Pulmonary artery endothelial cell (primary cell): ENCODE measurements around the gene SLC8A2. TPM values are rescaled to one million over a fixed set of nuclear protein-coding genes. Genes with fewer than 3 reads are reported as not detected.

ENCODE experiments used
- DNase-seq: peaks from one replicate; pipeline ENCODE4 v3.0.0-alpha.2; 2011; ENCODE audit warnings: low read depth, low spot score
- total RNA-seq: library from RNA; depleted of rRNA; stranded (reverse); fragments of >200 nt; gene quantifications from 2 replicates; pipeline ENCODE4 v1.2.3, GENCODE V29; 2014

The SLC8A2 gene
- total RNA-seq, 1 donor from 2014 or later: not detected

DNA sequence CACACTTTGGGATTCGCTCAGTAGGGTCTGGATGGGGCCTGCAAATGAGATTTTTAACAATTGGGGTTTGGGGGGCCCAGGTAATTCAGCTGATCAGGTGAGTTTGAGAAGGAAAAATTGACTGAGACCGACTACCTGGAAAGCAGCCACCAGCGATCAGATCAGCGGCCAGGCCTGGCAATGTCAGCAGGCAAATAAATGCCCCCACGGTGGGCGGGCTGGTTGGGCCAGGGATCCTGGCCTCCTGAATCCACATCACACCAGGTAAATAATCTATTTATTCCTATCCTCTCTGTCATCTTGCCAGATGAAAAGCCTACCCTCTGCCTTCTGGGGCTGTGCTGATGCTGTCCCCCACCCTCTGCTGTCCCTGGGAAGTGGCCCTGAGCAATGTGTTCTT lies 33.8 kb upstream of the SLC8A2 start:
- DNase-seq: no peak

DNA sequence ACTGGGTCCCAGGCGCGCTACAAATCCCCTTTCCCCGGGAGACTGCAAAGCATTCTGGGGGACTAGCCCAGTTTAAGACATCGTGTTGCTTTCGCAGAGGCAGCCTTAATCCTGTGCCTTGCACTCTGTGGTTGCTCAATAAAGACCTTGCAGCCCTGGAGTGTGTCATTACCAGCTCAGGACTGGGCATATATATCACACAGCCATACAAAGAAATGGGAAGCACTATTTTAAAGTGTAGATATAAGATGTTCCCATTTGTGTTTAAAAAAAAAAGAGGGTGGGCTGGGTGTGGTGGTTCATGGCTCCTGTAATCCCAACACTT lies 32.1 kb upstream of the SLC8A2 start:
- no peak for DNase-seq

DNA sequence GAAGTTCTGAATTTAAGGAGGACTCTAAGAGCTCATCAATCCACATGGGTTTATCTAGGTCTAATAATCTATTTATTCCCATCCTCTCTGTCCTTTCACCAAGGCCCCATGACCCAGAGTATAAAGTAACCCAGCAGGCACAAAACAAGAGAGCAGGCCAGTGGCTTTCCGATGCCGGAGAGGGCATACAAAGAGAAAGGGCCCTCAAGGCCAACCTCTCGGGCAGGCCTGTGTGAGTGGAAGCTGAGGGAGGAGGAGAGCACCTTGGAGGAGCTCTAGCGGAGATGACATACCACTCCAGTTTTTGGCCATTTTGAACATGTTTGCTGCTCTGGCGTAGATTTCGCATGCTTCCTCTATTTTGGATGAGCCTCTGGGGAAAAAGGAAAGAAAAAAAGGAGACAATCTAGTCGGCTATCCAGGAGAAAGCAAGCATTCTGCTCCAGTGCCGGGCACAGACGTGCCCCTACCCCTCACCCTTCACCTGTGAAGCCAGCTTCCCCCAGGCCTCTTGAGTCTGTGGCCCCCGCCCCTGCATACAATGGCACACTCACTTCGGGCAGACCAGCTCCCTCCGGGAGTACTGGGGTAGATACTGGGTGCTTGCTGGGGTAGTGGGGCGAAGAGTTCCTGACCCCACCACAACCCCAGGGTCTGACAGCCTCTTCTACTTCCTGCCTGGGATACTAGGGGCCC lies 31.6 kb upstream of the SLC8A2 start:
- no peak for DNase-seq

DNA sequence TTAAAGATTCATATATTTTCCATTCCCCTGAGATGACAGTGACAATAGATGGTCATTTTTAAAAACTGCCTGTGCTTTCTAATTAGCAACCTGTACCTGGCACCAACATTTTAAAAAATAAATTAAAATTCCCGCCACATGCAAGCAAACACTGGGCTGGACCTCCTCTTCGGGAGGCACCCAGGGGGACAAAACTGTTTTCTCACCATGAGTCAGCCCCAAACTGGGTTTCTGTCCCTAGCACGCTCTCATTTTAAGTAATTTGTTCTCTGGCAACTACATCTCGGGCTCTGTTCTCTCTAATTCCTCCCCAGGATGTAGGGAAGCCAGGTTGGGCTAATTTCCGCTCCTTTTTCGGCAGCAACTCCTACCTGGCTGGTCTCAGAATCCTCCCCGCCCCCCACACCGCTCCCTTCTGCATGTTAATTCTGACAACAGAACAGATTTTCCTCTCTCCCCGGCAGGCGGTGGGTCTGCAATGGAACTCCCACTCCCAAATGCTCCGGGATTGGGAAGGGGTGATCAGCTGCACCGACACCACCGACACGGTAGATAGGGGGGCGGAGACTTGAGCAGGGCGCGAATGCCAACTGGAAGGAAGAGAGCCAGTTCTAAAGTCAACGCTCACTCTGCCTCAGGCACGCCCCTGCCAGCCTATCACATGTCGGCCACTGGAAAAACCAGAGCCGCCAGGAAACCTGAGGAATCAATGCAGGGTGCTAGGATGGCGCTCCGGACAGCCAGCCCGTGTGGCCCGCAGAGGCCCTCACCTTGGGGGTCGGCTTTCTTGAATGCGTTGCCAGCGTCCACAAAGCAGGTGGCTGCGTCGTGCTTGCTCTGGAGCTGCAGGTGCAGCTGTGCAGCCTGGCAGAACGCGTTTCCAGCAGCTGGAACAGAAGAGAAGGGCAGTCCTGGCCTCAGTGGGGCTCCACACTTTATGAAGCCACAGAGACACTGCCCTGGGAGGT lies 28.5 kb upstream of the SLC8A2 start:
- no peak for DNase-seq

DNA sequence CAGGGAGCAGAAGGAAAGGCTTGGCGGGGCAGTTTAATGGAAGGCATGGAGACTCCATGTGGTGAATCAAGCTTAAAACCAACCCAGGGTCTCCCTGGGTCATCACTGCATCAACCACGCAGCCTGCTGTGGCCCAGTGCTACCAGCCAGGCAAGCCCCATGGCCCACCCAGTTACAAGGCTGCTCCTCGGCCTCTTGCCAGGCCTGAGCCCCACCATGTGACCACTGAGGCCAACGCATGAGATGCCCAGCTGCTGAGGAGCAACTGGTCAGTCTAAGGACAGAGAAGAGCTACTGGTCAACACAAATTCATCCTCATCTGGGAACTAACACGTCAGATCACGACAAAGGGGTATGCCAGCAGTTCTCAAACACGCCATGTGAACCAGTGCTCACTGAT lies 27.7 kb upstream of the SLC8A2 start:
- DNase-seq: no peak

DNA sequence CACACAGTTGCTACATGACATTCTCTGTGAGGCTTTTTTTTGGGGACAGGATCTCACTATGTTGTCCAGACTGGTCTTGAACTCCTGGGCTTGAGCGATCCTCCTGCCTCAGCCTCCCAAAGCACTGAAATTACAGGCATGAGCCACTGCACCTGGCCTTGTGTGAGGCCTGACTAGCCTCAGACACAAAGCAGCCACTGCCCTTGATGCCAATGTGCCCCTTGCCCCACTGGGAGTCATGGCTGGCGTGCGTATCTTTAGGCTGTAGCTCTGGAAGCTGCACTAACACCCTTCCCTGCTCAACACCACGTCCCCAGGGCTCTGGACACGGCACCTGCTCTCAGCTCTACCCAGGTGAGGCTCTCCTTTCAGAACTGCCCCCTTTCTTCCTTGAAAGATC lies 26.9 kb upstream of the SLC8A2 start:
- DNase-seq: no peak

DNA sequence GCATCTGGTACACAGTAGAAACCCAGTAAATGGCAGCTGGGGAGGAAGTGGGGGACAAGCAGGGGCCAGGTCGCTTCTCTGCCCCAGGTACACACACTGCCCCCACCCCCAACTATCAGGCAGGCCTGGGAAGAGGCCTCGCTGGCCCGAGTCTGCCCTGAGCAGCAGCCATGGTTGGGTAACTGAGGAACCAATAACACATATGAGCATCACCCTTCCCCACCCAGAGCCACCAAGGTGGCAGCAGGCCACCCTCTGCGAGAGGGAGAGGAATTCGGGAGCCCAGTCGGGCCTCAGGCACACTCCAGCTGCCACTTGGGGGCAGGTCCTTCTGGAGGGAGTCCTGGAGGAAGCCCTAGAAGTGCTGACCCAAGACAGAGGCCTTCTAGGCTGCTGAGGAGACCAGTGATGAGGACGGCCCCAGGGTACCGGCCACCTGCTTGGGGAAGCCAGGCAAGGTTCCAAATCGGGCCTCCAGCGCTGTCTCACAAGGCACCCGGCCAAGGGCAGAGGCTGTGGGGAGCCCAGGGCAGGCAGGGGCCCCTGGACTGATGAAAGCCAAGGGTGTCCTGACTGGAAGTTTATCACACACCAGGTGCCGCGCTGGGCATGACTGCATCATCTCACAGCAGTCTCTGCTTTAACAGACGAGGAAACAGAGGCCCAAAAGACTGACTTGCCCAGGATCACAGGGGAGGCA lies 26.3 kb upstream of the SLC8A2 start:
- DNase-seq: no peak

DNA sequence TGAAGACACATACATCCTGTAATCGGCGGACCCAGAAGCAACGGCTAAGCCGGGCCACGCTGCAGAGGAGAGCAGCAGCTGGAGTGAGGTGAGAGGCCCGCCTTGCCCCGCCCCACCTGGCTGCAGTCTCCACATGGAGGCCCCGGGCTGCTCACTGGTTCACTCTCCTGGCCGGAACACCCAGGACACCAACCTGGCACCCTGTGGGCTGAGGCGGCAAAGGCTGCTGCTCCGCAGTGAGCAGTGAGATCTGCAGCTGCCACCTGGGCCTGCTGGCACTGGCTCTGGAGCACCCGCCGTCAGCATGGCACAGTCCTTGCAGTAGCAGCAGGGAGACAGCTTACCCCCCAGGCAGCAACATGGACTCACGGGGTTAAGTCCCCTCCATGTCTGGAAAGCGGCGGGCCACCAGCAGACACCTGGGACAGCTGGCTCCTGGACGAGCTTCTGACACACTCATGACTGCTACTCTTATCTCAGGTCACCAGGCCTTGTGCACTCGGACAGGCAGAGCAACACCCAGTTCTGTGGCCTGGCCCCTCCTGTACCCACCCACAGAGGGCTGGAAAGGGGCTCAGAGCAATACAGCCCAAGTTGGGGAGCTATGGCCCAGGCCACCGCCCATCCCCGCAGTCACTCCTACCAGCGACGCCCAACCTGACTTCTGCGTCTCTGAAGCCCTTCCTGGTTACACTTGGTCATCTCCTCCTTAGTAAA lies 25.5 kb upstream of the SLC8A2 start:
- no peak for DNase-seq

DNA sequence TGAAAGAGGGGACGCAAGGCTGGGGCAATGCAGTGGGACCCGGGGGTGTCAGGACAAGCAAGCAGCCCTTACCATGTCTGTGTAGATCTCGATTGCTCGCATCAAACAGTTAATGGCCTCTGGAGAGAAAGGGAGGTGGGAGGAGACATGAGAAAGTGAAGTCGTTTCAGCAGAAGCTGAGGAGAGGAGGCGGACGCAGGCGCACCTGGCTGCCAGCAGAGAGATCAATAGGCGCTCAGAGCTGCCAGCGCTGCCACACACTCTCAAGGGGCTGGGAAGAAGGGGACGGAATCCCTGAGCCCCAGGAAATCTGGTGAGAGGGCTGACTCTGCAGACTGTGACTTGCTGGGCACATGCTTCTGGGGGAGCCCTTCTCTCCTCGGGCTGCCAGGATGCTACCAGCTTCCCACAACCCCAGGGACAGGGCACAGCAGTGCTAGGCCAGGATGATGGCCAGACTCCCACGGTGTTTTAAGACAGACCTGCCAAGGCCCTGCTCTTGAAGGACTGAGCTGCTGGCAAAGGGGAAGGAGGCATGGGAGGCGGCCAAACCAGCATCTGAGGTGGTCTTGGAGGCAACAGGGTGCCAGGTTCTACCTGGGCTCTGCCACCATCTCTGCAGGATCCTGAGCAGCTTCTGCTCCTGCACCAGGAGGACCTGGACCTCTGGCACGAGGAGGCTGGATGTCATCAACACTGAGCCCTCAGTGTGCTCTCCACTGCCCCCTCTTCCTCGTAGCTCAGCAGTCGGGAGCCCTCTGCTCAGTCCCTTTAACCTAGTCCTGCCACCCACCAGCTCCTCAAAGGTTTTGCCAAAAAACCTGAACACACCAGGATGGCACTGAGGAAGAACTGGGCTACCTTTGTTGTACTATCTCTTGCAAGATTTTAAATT lies 24.0 kb upstream of the SLC8A2 start:
- DNase-seq: no peak

DNA sequence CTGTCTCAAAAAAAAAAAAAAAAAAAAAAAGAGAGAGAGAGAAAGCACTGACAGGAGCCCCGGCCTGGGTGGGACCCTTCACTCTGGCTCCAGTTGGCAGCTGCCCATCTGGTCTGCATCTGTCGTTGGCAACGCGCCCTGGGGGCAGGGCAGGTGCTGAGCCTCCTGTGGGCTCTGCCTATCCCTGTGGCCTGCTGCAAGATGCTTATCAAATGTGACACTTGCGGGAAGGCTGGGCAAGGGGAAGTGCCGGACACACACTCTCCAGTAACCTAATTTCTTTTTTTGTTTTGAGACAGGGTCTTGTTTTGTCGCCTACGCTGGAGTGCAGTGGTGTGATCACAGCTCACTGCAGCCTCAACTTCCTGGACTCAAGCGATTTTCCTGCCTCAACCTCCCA lies 23.0 kb upstream of the SLC8A2 start:
- DNase-seq: no peak

DNA sequence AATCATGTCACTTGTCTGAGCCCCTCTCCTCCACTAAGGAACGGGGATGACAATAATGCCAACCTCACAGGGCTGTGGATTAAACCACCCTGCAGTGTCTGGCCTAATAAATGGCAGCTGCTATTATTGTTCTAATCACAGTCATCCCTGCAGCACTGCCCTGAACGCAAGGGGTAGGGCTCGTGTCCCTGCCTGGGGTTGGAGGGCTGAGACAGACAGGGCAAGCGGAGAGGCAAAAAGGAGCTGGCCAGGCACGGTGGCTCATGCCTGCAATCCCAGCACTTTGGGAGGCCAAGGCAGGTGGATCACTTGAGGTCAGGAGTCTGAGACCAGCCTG lies 22.5 kb upstream of the SLC8A2 start:
- DNase-seq: no peak

DNA sequence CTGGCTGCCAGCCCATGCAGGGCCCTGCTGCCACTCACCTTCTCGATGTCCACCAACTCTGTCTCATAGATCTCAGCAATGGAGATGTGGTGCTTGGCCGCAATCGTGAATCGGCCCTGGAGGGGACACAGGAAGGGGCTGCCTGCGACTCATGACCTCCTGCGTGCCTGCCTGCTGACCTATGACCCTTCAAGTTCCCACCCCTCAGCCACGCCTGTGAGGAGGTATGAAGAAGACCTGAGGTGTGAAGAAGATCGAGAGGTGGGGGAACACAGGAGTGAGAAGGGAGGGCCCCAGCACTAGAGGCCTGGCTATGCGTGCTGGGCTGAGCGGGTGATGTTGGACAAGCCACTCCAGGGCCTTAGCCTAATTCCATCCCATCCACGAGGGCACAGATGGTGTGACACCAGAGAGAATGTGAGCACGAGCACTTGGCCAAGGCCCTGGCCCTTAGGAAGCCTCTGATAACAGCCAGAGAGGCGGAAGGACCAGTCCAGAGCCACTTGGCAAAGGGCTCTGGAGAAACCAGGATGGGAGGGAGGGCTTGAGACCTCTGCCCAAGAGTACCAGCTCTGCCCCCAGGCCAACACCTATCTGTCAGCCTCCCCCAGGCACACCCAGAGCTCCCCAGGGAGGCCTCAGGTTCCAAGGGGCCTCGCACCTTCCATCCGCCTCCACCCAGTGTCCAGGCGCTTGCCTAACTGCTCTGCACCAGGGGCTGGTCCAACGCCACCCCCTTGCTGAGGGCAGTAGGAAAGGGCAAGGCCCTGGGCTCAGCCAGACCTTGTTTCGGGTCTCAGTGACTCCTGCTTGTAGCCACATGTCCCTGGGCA lies 21.9 kb upstream of the SLC8A2 start:
- no peak for DNase-seq

DNA sequence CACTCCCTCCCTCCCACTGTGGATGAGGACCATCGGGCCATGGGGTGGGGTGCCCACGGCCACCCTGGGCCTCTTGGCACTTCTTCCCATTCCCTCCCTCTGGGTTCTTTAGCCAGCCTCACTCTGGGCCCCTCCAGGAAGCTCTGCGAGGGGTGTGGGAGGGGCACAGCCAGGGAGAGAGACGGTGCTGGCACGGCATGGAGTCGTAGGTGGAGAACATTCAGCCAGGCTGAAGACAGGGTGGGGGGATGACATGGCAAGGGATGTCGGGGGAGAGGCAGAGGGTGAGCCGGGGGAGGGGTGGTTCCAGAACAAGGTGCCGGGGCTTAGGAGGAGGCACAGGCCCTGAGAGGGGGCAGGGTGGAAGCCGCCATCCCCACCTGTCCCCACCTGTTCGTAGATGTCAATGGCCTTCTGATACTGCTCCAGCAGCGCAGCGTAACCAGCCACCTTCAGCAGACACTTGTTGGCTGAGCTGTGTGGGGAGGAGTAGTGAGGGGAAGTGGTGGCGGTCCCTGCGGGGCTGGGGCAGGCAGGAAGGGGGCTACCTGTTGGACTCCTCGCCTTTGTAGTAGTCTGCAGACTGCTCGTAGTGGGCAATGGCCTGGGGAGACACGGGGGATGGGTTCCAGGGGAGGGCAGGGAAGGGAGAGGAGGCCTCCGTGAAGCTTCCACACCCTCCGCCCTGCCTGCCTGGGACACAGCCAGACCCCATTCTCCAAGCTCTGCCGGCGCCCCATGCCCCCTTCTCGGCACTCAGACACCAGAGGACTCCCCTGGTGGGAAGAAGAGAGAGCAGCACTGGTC lies 21.1 kb upstream of the SLC8A2 start:
- DNase-seq: no peak

DNA sequence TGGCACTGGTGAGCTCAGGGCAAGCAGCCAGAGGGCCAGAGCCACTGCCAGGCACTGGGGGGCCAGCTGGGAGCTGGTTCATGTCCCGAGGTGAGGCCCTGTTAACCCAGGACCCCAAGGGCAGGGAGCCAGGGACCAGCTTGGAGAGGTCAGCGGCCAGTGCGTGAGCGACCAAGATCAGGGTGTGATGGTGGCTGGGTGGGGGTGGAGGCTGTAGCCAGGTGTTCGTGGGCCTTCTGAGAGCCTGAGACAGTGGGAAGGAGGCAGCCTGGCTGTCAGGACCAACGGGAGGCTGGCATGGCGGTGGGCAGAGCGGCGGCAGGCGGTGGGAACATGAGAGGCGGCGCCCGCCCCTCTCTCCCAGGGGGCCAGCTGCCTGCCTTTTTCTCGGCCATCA lies 20.4 kb upstream of the SLC8A2 start:
- DNase-seq: no peak

DNA sequence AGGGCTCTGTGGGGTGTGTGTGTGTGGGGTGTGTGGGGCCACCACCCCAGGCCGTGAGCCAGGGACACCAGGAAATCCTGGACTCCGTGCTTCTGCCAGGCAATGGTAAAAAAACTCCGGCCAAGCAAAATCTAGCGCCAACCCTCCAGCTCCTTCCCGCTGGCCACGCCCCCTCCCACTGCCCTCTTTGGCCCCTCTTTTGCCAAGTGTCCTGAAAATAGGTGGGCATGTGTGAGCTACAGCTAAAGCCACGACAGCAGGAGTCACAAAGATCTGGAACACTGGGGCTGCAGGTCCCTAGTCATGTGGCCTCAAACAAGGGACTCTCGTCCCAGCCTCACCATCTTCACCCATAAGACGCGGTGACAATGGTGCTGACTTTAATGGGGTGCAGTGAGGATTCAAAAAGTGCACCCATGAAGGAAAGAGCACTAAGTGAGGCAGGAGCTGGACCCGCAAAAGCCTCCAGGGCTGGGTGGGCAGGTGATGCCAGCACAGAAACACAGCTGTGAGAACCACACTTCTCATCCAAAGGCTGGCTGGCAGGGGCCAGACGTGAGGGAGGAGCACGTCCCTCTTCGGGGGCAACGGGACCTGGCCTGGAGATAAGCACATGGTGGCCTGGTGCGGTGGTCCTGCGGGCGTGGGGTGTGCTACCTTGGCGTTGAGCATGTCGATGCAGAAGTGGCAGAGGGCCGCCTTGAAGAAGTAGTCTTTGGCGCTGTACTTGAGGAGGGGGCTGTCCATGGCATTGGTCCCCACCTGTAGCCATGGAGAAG lies 19.9 kb upstream of the SLC8A2 start:
- no peak for DNase-seq

DNA sequence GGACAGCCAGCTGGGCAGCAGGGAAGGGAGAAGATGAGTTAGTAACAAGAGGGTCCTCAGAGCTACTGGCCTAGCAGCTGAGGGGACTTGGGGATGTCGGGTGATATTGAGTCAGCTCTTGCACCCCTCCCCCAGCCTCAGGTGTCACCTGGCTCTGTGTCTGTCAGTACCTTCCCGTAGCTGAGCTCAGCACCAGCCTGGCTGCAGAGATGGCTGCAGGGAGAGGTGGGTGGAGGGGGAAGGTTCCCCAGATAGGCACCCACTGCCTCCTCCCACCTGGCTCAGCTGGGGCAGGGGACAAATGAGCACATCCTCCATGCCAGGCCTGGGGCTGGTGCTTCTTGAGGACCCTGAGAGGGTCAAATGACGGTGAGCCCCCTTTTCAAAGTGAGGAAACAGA lies 19.2 kb upstream of the SLC8A2 start:
- DNase-seq: no peak

DNA sequence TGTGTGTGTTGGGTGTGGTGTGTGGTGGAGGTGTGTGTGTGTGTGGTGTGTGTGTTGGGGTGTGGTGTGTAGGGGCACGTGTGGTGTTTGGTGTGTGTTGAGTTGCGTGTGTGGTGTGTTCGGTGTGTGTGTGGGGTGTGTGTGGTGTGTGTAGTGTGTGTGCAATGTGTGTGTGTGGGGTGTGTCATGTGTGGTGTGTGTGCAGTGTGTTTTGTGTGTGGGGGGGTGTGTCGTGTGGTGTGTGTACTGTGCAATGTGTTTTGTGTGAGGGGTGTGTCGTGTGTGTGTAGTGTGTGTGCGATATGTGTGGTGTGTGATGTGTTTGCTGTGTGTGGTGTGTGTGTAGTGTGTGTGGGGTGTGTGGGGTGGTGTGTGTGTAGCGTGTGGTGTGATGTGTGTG lies 18.3 kb upstream of the SLC8A2 start:
- no peak for DNase-seq
